ENCODE results near the gene RAB3B. TPM values are rescaled to one million over a fixed set of nuclear protein-coding genes. Genes with fewer than 3 reads are reported as not detected.
"Not testable (repeated sequence)": the region's sequence is repeated elsewhere in the genome, so short reads cannot be mapped to it uniquely, and the experiment has no call there.

Gene RAB3B
- total and polyA plus RNA-seq, 11 donors: 0.02 to 0.14 (median 0.11) TPM; not detected in 8

DNA sequence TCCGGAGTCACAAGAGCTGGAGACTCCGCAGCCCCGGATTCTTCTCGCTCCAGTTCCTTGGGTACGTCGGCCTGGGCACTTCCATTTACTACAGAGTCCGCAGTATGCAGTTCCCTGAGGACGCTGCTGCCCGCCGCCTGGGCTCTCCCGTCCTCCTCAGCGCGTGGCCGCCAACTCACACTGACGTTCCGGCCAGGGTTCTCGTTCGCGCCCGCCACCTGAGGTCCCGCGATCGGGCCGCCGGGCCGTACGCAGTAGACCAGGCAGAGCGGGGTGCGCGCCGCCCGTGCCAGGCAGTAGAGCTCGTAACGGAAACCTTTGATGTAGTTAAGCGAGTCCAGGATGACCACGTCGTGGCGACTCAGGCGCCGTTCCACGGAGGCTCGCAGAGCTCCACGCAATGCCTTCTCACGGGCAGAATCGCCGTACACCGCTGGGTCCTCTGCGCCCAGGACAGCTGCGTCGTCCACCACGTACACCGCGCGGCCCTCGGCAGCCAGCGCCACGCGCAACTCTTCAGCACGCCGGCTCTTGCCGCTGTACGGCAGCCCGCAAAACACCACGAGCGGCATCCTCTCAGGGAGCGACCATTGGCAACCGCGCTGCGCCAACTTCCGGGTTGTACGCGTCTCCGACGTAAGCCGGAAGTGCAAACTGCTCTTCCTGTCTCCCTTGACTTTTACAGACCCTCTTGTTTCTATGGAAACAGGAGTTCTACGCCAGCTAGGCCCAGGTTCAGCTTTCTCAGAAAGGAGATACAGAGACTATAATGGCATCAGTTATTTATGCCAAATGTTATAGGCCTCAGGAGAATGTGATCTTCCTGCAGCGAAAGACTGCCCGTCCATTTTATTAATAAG, 42.9 kb upstream of the RAB3B start, which contains the start of gene KTI12:
TSS of gene KTI12 (minus strand) at position 621 of the 860 bp plus-strand sequence. CDS start at position 572, 49 bp downstream.
- WGBS, 4 donors: 2 to 4% (median 2%) methylated on average over 49 to 78 of the region's 78 CpGs
- Histone ChIP-seq H3K9me3 (no peaks in the 10 kb centered on the region), H3K4me1 (peaks cover 4 to 38% (median 19%) of the 10 kb centered on the region in 12 donors), H3K36me3 (peaks cover 0 to 34% (median 10%) of the 10 kb centered on the region in 9 donors), H3K27me3 (no peaks in the 10 kb centered on the region), H3K4me3 (peak within 1 kb of the TSS; percentile 66 to 95 (median 79)), H3K27ac (peak within 1 kb of the TSS; percentile 55 to 94 (median 82))
- intact Hi-C loops (cut with DNase I): loop anchor here in 1 of 10 donors (1.0 kb wide), 1 partner anchor 23 kb away; the partner anchor contains the start of gene BTF3L4
- DNase-seq (peak; percentile 85 to 93 (median 91)), ATAC-seq (peak; percentile 91 to 97 (median 95))
- peak in 1 of 2 donors; percentile 58 for TF ChIP-seq POLR2A (IDR thresholded peaks at IDR 0.05)
- TF ChIP-seq, protein P1, sequence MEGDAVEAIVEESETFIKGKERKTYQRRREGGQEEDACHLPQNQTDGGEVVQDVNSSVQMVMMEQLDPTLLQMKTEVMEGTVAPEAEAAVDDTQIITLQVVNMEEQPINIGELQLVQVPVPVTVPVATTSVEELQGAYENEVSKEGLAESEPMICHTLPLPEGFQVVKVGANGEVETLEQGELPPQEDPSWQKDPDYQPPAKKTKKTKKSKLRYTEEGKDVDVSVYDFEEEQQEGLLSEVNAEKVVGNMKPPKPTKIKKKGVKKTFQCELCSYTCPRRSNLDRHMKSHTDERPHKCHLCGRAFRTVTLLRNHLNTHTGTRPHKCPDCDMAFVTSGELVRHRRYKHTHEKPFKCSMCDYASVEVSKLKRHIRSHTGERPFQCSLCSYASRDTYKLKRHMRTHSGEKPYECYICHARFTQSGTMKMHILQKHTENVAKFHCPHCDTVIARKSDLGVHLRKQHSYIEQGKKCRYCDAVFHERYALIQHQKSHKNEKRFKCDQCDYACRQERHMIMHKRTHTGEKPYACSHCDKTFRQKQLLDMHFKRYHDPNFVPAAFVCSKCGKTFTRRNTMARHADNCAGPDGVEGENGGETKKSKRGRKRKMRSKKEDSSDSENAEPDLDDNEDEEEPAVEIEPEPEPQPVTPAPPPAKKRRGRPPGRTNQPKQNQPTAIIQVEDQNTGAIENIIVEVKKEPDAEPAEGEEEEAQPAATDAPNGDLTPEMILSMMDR (IDR thresholded peaks at IDR 0.05): no peak

DNA sequence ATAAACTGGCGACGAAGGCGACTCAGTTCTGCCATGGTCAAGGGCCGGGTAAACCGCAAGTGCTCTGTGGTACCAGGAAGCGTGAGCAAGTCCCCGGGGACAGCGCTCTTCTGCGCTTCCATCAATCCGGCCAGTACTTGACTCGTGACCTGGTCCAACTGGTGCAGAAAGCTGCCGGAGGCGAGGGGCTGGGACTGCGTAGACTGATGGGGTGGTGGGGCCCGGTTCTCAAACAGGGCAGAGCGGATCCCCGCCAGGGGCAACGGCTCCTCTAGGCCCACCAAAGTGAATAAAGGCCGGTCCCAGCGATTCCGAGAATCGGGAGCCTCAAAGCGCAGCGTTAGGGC, 42.3 kb upstream of the RAB3B start:
- no peak for TF ChIP-seq POLR2A (IDR thresholded peaks at IDR 0.05)
- H3K4me1 ChIP-seq: peaks cover 4 to 38% (median 19%) of the 10 kb centered on the region in 12 donors
- no peaks in the 10 kb centered on the region for H3K27me3 ChIP-seq
- peak overlapping the region; percentile 66 to 95 (median 79) for H3K4me3 ChIP-seq
- intact Hi-C loops (cut with DNase I): loop anchor here in 1 of 10 donors (1.0 kb wide), 1 partner anchor 24 kb away; the partner anchor contains the start of gene BTF3L4
- peaks cover 0 to 34% (median 12%) of the 10 kb centered on the region in 9 donors for H3K36me3 ChIP-seq
- peak; percentile 13 to 67 (median 34) for DNase-seq
- ATAC-seq: peak; percentile 7 to 64 (median 46)
- peak overlapping the region in 11 of 12 donors; percentile 55 to 94 (median 80) for H3K27ac ChIP-seq
- no peaks in the 10 kb centered on the region for H3K9me3 ChIP-seq
- 7 to 20% (median 9%) methylated on average over 23 to 24 of the region's 24 CpGs for WGBS, 4 donors

DNA sequence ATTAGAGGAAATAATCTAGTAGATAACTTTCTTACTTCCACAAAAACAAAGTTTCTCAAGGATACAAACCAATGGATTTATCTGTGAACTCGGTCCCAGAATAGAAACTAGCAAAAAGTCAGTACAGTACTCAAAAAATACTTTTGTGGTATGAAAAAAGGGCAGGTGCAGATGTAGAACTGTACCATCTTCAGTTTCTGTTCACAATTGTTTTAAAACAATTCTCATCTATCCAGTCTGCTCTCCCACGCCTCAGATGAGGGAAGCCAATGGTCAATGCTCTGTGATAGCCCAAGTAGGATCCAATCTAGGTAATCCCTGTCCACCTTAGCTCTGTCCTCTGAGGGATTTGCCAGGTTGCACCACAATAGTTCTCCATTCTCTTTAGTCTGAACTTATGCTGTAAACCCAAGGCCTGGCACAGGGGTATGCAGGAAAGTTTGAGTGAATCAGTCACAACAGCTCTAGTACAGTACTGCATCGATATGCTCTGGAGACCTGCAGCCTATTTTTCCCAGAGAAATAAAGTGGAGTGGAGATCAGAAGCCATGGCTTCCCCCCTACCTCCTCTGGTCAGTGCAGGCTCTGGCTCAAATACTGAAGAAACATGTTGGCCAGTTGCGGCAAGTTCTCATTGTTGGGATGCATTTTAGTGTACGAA, 41.8 kb upstream of the RAB3B start:
- WGBS, 4 donors: 67 to 72% (median 69%) methylated on average over 5 of the region's 5 CpGs
- H3K4me3 ChIP-seq: peak overlapping the region; percentile 66 to 95 (median 79)
- peaks cover 4 to 38% (median 19%) of the 10 kb centered on the region in 12 donors for H3K4me1 ChIP-seq
- no peaks in the 10 kb centered on the region for H3K27me3 ChIP-seq
- peak in 1 of 4 donors; percentile 5 for ATAC-seq
- intact Hi-C loops (cut with DNase I): no loop called here
- TF ChIP-seq, protein P1 (IDR thresholded peaks at IDR 0.05): no peak
- TF ChIP-seq POLR2A (IDR thresholded peaks at IDR 0.05): no peak
- H3K9me3 ChIP-seq: no peaks in the 10 kb centered on the region
- no peak for DNase-seq
- H3K27ac ChIP-seq: peak overlapping the region in 3 of 12 donors; percentile 84 to 94 (median 94)
- peaks cover 0 to 31% (median 12%) of the 10 kb centered on the region in 9 donors for H3K36me3 ChIP-seq

DNA sequence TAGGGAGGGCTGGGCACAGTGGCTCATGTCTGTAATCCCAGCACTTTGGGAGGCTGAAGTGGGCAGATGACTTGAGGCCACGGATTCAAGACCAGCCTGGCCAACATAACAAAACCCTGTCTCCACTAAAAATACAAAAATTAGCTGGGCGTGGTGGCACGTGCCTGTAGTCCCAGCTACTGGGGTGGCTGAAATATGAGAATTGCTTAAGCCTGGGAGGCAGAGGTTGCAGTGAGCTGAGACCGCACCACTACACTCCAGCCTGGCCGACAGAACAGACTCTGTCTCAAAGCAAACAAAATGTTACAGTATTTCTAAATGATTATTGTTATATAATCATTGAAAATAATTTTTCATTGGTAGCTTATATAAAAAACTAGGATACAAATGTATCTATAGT, 38.3 kb upstream of the RAB3B start:
- DNase-seq; intact Hi-C loops (cut with DNase I); H3K27me3 ChIP-seq; ATAC-seq; H3K9me3 ChIP-seq; H3K27ac ChIP-seq; H3K4me3 ChIP-seq: not testable (repeated sequence)
- WGBS, 4 donors: 90 to 93% (median 92%) methylated on average over 5 of the region's 5 CpGs
- Histone ChIP-seq H3K36me3 (peaks cover 0 to 46% (median 32%) of the 10 kb centered on the region in 9 donors), H3K4me1 (peaks cover under 1 to 33% (median 17%) of the 10 kb centered on the region in 12 donors)

Measured in heart left ventricle (tissue), 16 donors.